Esophagus muscularis mucosa (tissue), 4 donors: ENCODE measurements around the gene LRP6. TPM values are rescaled to one million over a fixed set of nuclear protein-coding genes. Genes with fewer than 3 reads are reported as not detected.

Experiments used
- DNase-seq: peaks from one replicate; pipeline ENCODE4 v3.0.0-alpha.2; 2017; ENCODE audit errors: extremely low spot score
- H3K27ac ChIP-seq, 4 donors: fragments of 200-600 bp; sonication (generic); replicated peaks in 1 of 4; 1 replicate in 3 of 4; 2 replicates in 1 of 4; pipeline ENCODE4 v1.5.1; 2016 to 2019; ENCODE audit warnings: mild to moderate bottlenecking in 1 of 4
- H3K27me3 ChIP-seq, 4 donors: fragments of 200-600 bp; sonication (generic); one replicate each; pipeline versions ENCODE4 v1.5.1 to v1.6.0; 2016 to 2019
- H3K36me3 ChIP-seq, 4 donors: fragments of 200-600 bp; sonication (generic); one replicate each; pipeline ENCODE4 v1.5.1; 2016 to 2019
- H3K4me1 ChIP-seq, 4 donors: fragments of 200-600 bp; sonication (generic); one replicate each; pipeline ENCODE4 v1.5.1; 2016 to 2019
- H3K4me3 ChIP-seq, 4 donors: fragments of 200-600 bp; sonication (generic); 1 replicate in 2 of 4; 2 replicates in 2 of 4; pipeline ENCODE4 v1.5.1; 2016 to 2019; ENCODE audit warnings: mild to moderate bottlenecking in 4 of 4, moderate library complexity in 1 of 4
- H3K9me3 ChIP-seq, 4 donors: fragments of 200-600 bp; sonication (generic); 1 replicate in 3 of 4; 2 replicates in 1 of 4; pipeline ENCODE4 v1.5.1; 2016 to 2019
- EP300 ChIP-seq: sonication (generic); formaldehyde crosslinking; IDR thresholded peaks from one replicate; pipeline ENCODE4 v1.6.1; 2017; ENCODE audit warnings: antibody characterized with exemption
- POLR2A ChIP-seq: fragments of 450-650 bp; IDR thresholded peaks from one replicate; pipeline ENCODE4 v1.6.1; 2017; ENCODE audit warnings: antibody characterized with exemption, moderate library complexity, mild to moderate bottlenecking, low read depth
- POLR2AphosphoS5 ChIP-seq, 2 donors: sonication (generic); formaldehyde crosslinking; IDR thresholded peaks; one replicate each; pipeline ENCODE4 v1.6.1; 2017; ENCODE audit warnings: antibody characterized with exemption in 2 of 2
- WGBS: methylation state at CpG from one replicate; pipeline ENCODE4 v1.1.5; 2018; 5-methylcytosine and 5-hydroxymethylcytosine counted together
- intact Hi-C: fragments of 100-400 bp; cut with DNase I; formaldehyde crosslinking; loops from one replicate; pipeline ENCODE4 v1.15.1; 2023
- total RNA-seq, 4 donors: library from RNA; depleted of rRNA; stranded (reverse); fragments of >200 nt; gene quantifications; one replicate each; pipeline versions ENCODE4 v1.1.0 to v1.2.1, GENCODE V29; 2016
- TF ChIP-seq, protein P1 (sequence below), 3 experiments: fragments of 200-600 bp in 2 of 3; fragments of 450-650 bp in 1 of 3; sonication (generic) in 2 of 3; IDR thresholded peaks; one replicate each; pipeline ENCODE4 v1.5.1; 2017 to 2019; ENCODE audit warnings: antibody characterized with exemption in 3 of 3, mild to moderate bottlenecking in 2 of 3, moderate library complexity in 1 of 3

LRP6 gene
- total RNA-seq, 4 donors from 2014 or later, result 26.2 to 61.1 (median 34.8) TPM

DNA sequence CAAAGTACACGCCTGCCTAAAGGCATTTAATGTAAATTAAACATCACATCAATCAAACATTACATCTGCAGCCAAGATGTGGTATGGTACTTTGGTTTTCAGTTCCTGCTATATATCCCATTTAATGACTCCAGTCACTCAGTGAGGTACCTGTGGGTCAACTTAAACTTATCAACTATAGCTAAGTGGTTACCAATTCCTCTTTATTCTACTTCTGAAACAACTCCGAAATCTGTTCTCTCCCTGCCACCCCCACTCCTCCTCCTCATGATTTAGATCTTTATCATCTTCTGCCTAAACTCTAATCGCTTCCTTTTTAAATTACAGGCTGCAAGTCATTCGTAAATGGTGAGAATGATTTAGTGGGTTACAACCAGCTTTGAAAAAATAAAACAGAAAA lies 138.2 kb downstream of the LRP6 start:
- DNase-seq, result no peak
- intact Hi-C loops, result no loop called here
- Histone ChIP-seq H3K27me3 (no peaks in the 10 kb centered on the region), H3K4me3 (no peak overlapping the region), H3K9me3 (no peaks in the 10 kb centered on the region), H3K4me1 (no peaks in the 10 kb centered on the region), H3K36me3 (peaks cover 21 to 71% (median 44%) of the 10 kb centered on the region in 4 donors), H3K27ac (no peak overlapping the region)
- WGBS, result 65% methylated on average over 4 of the region's 4 CpGs
- TF ChIP-seq POLR2AphosphoS5 (IDR thresholded peaks at IDR 0.05), result no peak
- TF ChIP-seq, protein P1, sequence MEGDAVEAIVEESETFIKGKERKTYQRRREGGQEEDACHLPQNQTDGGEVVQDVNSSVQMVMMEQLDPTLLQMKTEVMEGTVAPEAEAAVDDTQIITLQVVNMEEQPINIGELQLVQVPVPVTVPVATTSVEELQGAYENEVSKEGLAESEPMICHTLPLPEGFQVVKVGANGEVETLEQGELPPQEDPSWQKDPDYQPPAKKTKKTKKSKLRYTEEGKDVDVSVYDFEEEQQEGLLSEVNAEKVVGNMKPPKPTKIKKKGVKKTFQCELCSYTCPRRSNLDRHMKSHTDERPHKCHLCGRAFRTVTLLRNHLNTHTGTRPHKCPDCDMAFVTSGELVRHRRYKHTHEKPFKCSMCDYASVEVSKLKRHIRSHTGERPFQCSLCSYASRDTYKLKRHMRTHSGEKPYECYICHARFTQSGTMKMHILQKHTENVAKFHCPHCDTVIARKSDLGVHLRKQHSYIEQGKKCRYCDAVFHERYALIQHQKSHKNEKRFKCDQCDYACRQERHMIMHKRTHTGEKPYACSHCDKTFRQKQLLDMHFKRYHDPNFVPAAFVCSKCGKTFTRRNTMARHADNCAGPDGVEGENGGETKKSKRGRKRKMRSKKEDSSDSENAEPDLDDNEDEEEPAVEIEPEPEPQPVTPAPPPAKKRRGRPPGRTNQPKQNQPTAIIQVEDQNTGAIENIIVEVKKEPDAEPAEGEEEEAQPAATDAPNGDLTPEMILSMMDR (IDR thresholded peaks at IDR 0.05), result no peak
- no peak for TF ChIP-seq EP300
- TF ChIP-seq POLR2A, result no peak

DNA sequence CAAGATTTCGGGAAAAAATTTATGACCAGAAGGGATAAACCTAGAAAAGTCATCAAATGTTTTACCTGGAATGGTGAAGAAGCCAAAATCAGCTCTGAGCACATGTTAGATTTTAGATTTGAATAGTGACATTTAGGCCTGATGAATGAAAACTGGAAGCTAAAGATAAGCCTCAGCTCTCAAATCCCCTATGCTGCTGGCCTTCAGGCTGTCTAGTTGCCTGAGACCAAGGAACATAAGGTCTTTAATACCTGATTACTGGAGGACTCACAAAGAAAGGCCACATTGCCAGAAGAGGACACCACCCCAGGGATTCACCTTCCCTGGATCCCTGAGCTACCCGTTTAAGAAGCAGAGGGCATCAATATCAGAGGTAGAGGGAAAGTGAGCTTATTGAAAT lies 139.5 kb downstream of the LRP6 start:
- no peak for DNase-seq
- Histone ChIP-seq H3K9me3 (no peaks in the 10 kb centered on the region), H3K27ac (no peak overlapping the region), H3K27me3 (no peaks in the 10 kb centered on the region), H3K4me1 (no peaks in the 10 kb centered on the region), H3K36me3 (peaks cover 26 to 78% (median 53%) of the 10 kb centered on the region in 4 donors), H3K4me3 (no peak overlapping the region)
- 95% methylated on average over 2 of the region's 2 CpGs for WGBS
- intact Hi-C loops, result no loop called here
- TF ChIP-seq, protein P1 (IDR thresholded peaks at IDR 0.05), result no peak
- TF ChIP-seq POLR2AphosphoS5 (IDR thresholded peaks at IDR 0.05) (no peak), POLR2A (no peak), EP300 (no peak)

DNA sequence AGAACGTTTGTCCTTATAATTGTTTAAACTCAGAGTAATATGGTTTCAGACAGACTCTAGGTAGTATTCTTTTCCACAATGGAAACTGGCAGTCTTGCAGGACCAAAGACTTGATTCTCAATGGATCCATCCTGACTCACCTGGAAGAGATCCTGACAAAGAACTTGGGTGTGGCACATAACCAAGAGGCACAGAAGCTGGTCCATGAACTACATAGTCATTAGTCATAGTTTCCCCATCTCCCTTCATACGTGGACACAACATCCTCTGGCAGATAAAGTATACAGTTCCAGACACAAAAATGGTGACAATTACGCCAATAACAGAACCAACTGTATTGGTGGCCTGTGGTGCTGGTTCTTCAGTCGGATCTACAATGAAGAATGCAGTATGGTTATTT lies 140.3 kb downstream of the LRP6 start:
- intact Hi-C loops, result no loop called here
- TF ChIP-seq, protein P1 (IDR thresholded peaks at IDR 0.05), result no peak
- TF ChIP-seq POLR2AphosphoS5 (IDR thresholded peaks at IDR 0.05), result no peak
- DNase-seq, result no peak
- no peaks in the 10 kb centered on the region for H3K27me3 ChIP-seq
- WGBS, result 87% methylated on average over 4 of the region's 4 CpGs
- H3K9me3 ChIP-seq, result no peaks in the 10 kb centered on the region
- H3K36me3 ChIP-seq, result peaks cover 26 to 80% (median 53%) of the 10 kb centered on the region in 4 donors
- H3K4me3 ChIP-seq, result no peak overlapping the region
- no peaks in the 10 kb centered on the region for H3K4me1 ChIP-seq
- H3K27ac ChIP-seq, result no peak overlapping the region

DNA sequence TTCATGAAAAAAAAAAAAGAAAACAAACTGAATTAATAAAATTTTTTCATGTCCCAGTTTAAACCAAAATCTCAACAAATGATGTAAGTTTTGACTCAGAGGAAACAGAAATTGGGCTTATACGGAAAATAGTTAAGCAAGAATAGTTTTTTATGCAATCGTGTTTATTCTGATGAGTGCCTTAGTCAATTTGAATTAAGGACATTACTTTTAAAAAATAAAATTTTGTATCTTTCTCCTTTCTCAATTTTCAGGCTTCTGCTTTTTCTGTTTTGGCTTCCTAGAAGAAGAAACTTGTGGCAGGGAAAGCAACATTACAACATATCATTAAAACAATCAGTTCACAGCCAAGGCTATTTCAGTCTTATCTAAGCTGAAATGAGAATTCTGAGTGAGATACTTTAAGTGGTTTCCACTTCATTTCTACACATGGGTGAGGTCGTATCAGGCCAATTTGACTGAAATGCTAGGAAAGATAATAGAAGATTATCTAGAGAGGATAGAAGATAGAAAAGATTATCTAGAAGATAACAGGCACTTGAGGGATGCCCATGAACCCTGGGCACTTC lies 143.7 kb downstream of the LRP6 start:
- H3K4me1 ChIP-seq, result no peaks in the 10 kb centered on the region
- H3K4me3 ChIP-seq, result no peak overlapping the region
- peak overlapping the region in 2 of 4 donors; percentile 12 to 28 for H3K27ac ChIP-seq
- intact Hi-C loops, result no loop called here
- TF ChIP-seq, protein P1 (IDR thresholded peaks at IDR 0.05), result no peak
- TF ChIP-seq EP300, result no peak
- no peaks in the 10 kb centered on the region for H3K9me3 ChIP-seq
- H3K27me3 ChIP-seq, result no peaks in the 10 kb centered on the region
- peaks cover 26 to 68% (median 56%) of the 10 kb centered on the region in 4 donors for H3K36me3 ChIP-seq
- 69% methylated on average over 3 of the region's 3 CpGs for WGBS
- DNase-seq, result no peak

DNA sequence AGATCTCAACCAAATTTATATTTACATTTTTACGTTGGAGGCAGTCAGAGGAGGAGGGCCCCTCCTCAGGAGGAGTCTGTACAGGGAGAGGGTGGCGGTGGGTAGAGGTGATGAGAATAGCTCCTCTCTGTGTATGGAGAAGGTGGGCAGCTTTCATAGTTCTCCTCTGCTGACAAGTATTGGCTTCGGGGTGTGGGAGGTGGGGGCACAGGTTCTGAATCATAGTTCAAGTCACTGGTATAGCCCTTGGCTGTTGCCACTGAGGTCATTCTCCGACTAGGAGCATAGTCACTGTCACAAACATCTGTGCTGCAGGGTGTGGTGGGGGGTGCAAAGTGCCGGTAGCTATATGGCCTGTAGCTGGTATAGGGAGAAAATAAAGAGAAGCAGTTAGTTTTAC lies 145.8 kb downstream of the LRP6 start:
- Histone ChIP-seq H3K4me3 (no peak overlapping the region), H3K9me3 (no peaks in the 10 kb centered on the region), H3K27ac (no peak overlapping the region), H3K4me1 (no peaks in the 10 kb centered on the region), H3K36me3 (peaks cover 20 to 59% (median 45%) of the 10 kb centered on the region in 4 donors), H3K27me3 (no peaks in the 10 kb centered on the region)
- TF ChIP-seq POLR2A, result no peak
- no peak for TF ChIP-seq POLR2AphosphoS5 (IDR thresholded peaks at IDR 0.05)
- TF ChIP-seq, protein P1 (IDR thresholded peaks at IDR 0.05), result no peak
- no peak for TF ChIP-seq EP300
- 85% methylated on average over 5 of the region's 5 CpGs for WGBS
- intact Hi-C loops, result no loop called here
- no peak for DNase-seq
